HepG2 (cell line): Measurements from ENCODE around the gene FCRL5. TPM values are rescaled to one million over a fixed set of nuclear protein-coding genes. Genes with fewer than 3 reads are reported as not detected.

Experiments used
- ATAC-seq: fragments of 200-7000 bp; cut with Tn5 transposase; 3 replicates; pipeline ENCODE4 v1.9.1; 2020; ENCODE audit warnings: mild to moderate bottlenecking, moderate library complexity
- BruUV-seq: library from RNA; stranded (reverse); fragments of 400-500 nt; replicated peaks from 2 replicates; lab custom pipeline; 2021; lab: Mats Ljungman, UMichigan
- CTCF ChIA-PET: fragments of 300-600 bp; formaldehyde crosslinking; extraction: SDS; loops from one replicate; lab custom pipeline; 2021; ENCODE audit warnings: low total read pairs, inconsistent platforms, low intra/inter-chr PET ratio; lab: Yijun Ruan, JAX
- POLR2A ChIA-PET: fragments of 350-600 bp; sonication (Branson Sonifier 250); formaldehyde crosslinking; loops from one replicate; lab custom pipeline; 2020; ENCODE audit warnings: antibody characterized with exemption, inconsistent platforms; lab: Yijun Ruan, JAX
- DNase-seq: peaks from one replicate; pipeline ENCODE4 v3.0.0-alpha.2; 2015; ENCODE audit warnings: low spot score
- FAIRE-seq: peaks from 3 replicates; lab custom pipeline; 2011; peaks lifted over from hg19 to GRCh38; lab: Jason Lieb, UNC
- H2AFZ ChIP-seq: one replicate; pipeline ENCODE4 v1.6.1; 2011; ENCODE audit warnings: low read length, inconsistent platforms
- H3K27ac ChIP-seq: fragments of 300-600 bp; 3 replicates; pipeline ENCODE4 v1.8.0; 2011; ENCODE audit warnings: mixed run types, mild to moderate bottlenecking, mixed read lengths, low read length, inconsistent platforms; ENCODE audit not compliant: insufficient read depth; ENCODE audit errors: extremely low read length
- H3K27me3 ChIP-seq, 2 experiments: fragments of 200-600 bp in 1 of 2; 2 replicates in 1 of 2; 3 replicates in 1 of 2; pipeline versions ENCODE4 v1.6.0 to v1.8.0; 2011; ENCODE audit warnings: low read length in 2 of 2, mild to moderate bottlenecking in 2 of 2, moderate library complexity in 2 of 2, inconsistent platforms in 1 of 2; ENCODE audit not compliant: insufficient read depth in 2 of 2, control insufficient read depth in 1 of 2
- H3K36me3 ChIP-seq, 2 experiments: fragments of 200-600 bp in 1 of 2; replicated peaks in 1 of 2; 2 replicates in 1 of 2; 3 replicates in 1 of 2; pipeline versions ENCODE4 v1.5.1 to v1.8.0; 2011; ENCODE audit warnings: low read length in 2 of 2, inconsistent platforms in 1 of 2; ENCODE audit not compliant: insufficient read depth in 2 of 2, control insufficient read depth in 1 of 2
- H3K4me1 ChIP-seq: 2 replicates; pipeline ENCODE4 v1.5.1; 2012; ENCODE audit warnings: low read length, inconsistent platforms; ENCODE audit not compliant: insufficient read depth
- H3K4me2 ChIP-seq: 2 replicates; pipeline ENCODE4 v1.6.0; 2011; ENCODE audit warnings: low read depth, low read length, inconsistent platforms
- H3K4me3 ChIP-seq, 3 experiments: fragments of 200-600 bp in 1 of 3; sonication (generic), shearing (Covaris generic) in 1 of 3; replicated peaks in 1 of 3; 2 replicates each; pipeline ENCODE4 v1.5.1; 2011 to 2016; ENCODE audit warnings: low read length in 3 of 3, inconsistent platforms in 2 of 3, low read depth in 2 of 3, mild to moderate bottlenecking in 2 of 3, control low read depth in 1 of 3, mixed read lengths in 1 of 3; ENCODE audit not compliant: insufficient read depth in 1 of 3
- H3K79me2 ChIP-seq: one replicate; pipeline ENCODE4 v1.6.1; 2011; ENCODE audit warnings: low read length, inconsistent platforms; ENCODE audit not compliant: insufficient read depth
- H3K9ac ChIP-seq: 2 replicates; pipeline ENCODE4 v1.6.0; 2011; ENCODE audit warnings: mild to moderate bottlenecking, low read depth, low read length, inconsistent platforms; ENCODE audit not compliant: insufficient read depth
- H3K9me3 ChIP-seq: 2 replicates; pipeline ENCODE4 v1.5.1; 2012; ENCODE audit warnings: mild to moderate bottlenecking, low read length
- H4K20me1 ChIP-seq: 2 replicates; pipeline ENCODE4 v1.6.0; 2011; ENCODE audit warnings: inconsistent platforms, mild to moderate bottlenecking, low read length, moderate library complexity; ENCODE audit not compliant: insufficient read depth
- ATF7 ChIP-seq, 2 experiments: fragments of 450-650 bp in 1 of 2; sonication (generic) in 1 of 2; formaldehyde crosslinking in 1 of 2; IDR thresholded peaks; 2 replicates each; pipeline versions ENCODE4 v1.4.0 to v1.6.1; 2016 to 2020; ENCODE audit warnings: antibody characterized with exemption in 1 of 2, mild to moderate bottlenecking in 1 of 2, missing genetic modification reagents in 1 of 2
- CBX2 ChIP-seq, 2 experiments: fragments of 200-600 bp in 1 of 2; sonication (generic); formaldehyde crosslinking in 1 of 2; IDR thresholded peaks; 2 replicates each; pipeline versions ENCODE4 v1.7.0 to v1.8.1; 2018 to 2022; ENCODE audit warnings: low read depth in 2 of 2, low read length in 1 of 2, mild to moderate bottlenecking in 1 of 2, missing genetic modification reagents in 1 of 2
- CC2D1A ChIP-seq: sonication (generic); formaldehyde crosslinking; IDR thresholded peaks from 2 replicates; pipeline ENCODE4 v1.8.1; 2023; ENCODE audit warnings: mild to moderate bottlenecking, missing genetic modification reagents
- CHD4 ChIP-seq: fragments of 200-600 bp; sonication (generic); IDR thresholded peaks from 2 replicates; pipeline ENCODE4 v1.7.0; 2017; ENCODE audit warnings: mild to moderate bottlenecking, low read length, borderline replicate concordance
- KLF13 ChIP-seq: sonication (generic); formaldehyde crosslinking; IDR thresholded peaks from 2 replicates; pipeline ENCODE4 v1.4.0; 2020; ENCODE audit warnings: mild to moderate bottlenecking, missing genetic modification reagents
- MTF2 ChIP-seq: sonication (generic); formaldehyde crosslinking; IDR thresholded peaks from 2 replicates; pipeline ENCODE4 v1.5.0; 2020; ENCODE audit warnings: missing genetic modification reagents, borderline replicate concordance
- NR2F6 ChIP-seq, 2 experiments: IDR thresholded peaks; 2 replicates each; pipeline ENCODE4 v1.6.1; 2016; ENCODE audit warnings: antibody characterized with exemption in 1 of 2, mild to moderate bottlenecking in 1 of 2
- RBM22 ChIP-seq: fragments of 200-400 bp; formaldehyde crosslinking; optimal IDR thresholded peaks from 2 replicates; pipeline ENCODE3; 2017; ENCODE audit warnings: mild to moderate bottlenecking, low read length, moderate library complexity
- SAP130 ChIP-seq: IDR thresholded peaks from 2 replicates; pipeline ENCODE4 v1.6.1; 2016; ENCODE audit warnings: low read depth
- ZNF205 ChIP-seq: IDR thresholded peaks from 2 replicates; pipeline ENCODE4 v1.6.1; 2018; ENCODE audit warnings: missing biosample characterization, missing genetic modification reagents
- ZNF282 ChIP-seq: fragments of 450-650 bp; IDR thresholded peaks from 2 replicates; pipeline ENCODE4 v1.6.1; 2018; ENCODE audit not compliant: partially characterized antibody
- ZNF3 ChIP-seq: IDR thresholded peaks from 2 replicates; pipeline ENCODE4 v1.7.0; 2017; ENCODE audit warnings: inconsistent platforms
- ZNF350 ChIP-seq: sonication (generic); formaldehyde crosslinking; IDR thresholded peaks from 2 replicates; pipeline ENCODE4 v1.4.0; 2020; ENCODE audit warnings: mild to moderate bottlenecking, low read depth, missing genetic modification reagents, borderline replicate concordance
- ZNF432 ChIP-seq: sonication (generic); formaldehyde crosslinking; IDR thresholded peaks from 2 replicates; pipeline ENCODE4 v1.5.0; 2020; ENCODE audit warnings: missing genetic modification reagents, mild to moderate bottlenecking, borderline replicate concordance
- ZNF484 ChIP-seq: sonication (generic); formaldehyde crosslinking; IDR thresholded peaks from 2 replicates; pipeline ENCODE4 v1.5.1; 2020; ENCODE audit warnings: mild to moderate bottlenecking, low read depth, missing genetic modification reagents, borderline replicate concordance
- ZNF781 ChIP-seq: sonication (generic); formaldehyde crosslinking; IDR thresholded peaks from 2 replicates; pipeline ENCODE4 v1.5.1; 2020; ENCODE audit warnings: borderline replicate concordance, mild to moderate bottlenecking, missing genetic modification reagents; ENCODE audit errors: not compliant biosample characterization
- WGBS: methylation state at CpG from one replicate; pipeline ENCODE4 v1.1.6; 2017; ENCODE audit warnings: low lambda C conversion rate; 5-methylcytosine and 5-hydroxymethylcytosine counted together
- in situ Hi-C: cut with HindIII; loops from 2 replicates; pipeline ENCODE4 v1.10.0; 2017; ENCODE audit warnings: low pct_unique_long_range_greater_than_20kb; ENCODE audit not compliant: extremely low pct_ligation_motif_present
- intact Hi-C: fragments of 100-400 bp; cut with micrococcal nuclease; formaldehyde crosslinking; loops from one replicate; pipeline ENCODE4 v1.10.0; 2022; ENCODE audit not compliant: unreplicated experiment
- polyA plus RNA-seq, 8 experiments: library from polyadenylated mRNA; depleted of rRNA in 3 of 8; stranded (reverse) in 7 of 8; unstranded in 1 of 8; fragments of >200 nt; fragmentation: Illumina TruSeq in 4 of 8; extraction: Trizol in 4 of 8; gene quantifications; 2 replicates each; pipeline versions ENCODE4 v1.2.1 to v1.2.3, GENCODE V29; 2011 to 2016; ENCODE audit warnings: low read depth in 4 of 8, missing spikeins in 1 of 8, mixed read lengths in 1 of 8; ENCODE audit not compliant: insufficient read depth in 1 of 8
- total RNA-seq, 5 experiments: library from RNA; depleted of rRNA; stranded (reverse); fragments of >200 nt; fragmentation: Illumina TruSeq; extraction: Trizol; gene quantifications; 2 replicates each; pipeline ENCODE4 v1.2.3, GENCODE V29; 2016; ENCODE audit warnings: low read depth in 1 of 5
- TF ChIP-seq, protein P1 (sequence below): sonication (generic); formaldehyde crosslinking; IDR thresholded peaks from 2 replicates; pipeline ENCODE4 v1.5.1; 2020; ENCODE audit warnings: mild to moderate bottlenecking, missing genetic modification reagents, borderline replicate concordance
- TF ChIP-seq, protein P2 (sequence below): sonication (generic); formaldehyde crosslinking; IDR thresholded peaks from 2 replicates; pipeline ENCODE4 v1.4.0; 2020; ENCODE audit warnings: missing genetic modification reagents, borderline replicate concordance

FCRL5 gene
- total and polyA plus RNA-seq, 2 of the 13 experiments (the other 11 are each of a cell fraction or from before 2014, with no cell fraction given), result not detected

DNA sequence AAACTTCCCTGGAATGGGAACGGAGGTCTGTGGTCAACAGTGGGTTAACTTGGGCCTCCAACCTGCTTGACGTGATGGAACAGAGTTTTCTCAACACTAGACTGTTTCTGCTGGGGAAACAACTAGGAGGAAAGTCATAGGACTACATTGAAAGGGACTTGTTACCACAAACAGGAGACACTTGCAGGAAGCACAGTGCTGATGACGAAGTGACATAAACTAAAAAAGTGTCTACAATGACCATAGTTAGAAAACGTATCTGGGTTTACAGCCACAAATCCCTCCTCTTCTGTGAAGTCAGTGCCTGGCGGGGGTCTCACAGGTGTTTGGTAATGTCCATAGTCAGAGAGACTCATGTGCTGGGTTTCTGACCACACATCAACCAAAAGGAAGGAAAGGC is 86.3 kb downstream of the FCRL5 start:
- no peaks in the 10 kb centered on the region for H3K9me3 ChIP-seq
- WGBS, result 28% methylated on average over 5 of the region's 5 CpGs
- no peaks in the 10 kb centered on the region for H4K20me1 ChIP-seq
- H3K4me3 ChIP-seq, result no peak overlapping the region
- DNase-seq, result no peak
- POLR2A ChIA-PET, result no interaction called here
- H3K4me2 ChIP-seq, result no peak overlapping the region
- no peak overlapping the region for H2AFZ ChIP-seq
- no peak overlapping the region for H3K9ac ChIP-seq
- no peaks in the 10 kb centered on the region for H3K27me3 ChIP-seq
- intact Hi-C loops (no loop called here), in situ Hi-C loops (no loop called here)
- no peak overlapping the region for H3K27ac ChIP-seq
- no peak for ATAC-seq
- FAIRE-seq, result no peak
- no TSS peak for BruUV-seq
- no peaks in the 10 kb centered on the region for H3K36me3 ChIP-seq
- H3K79me2 ChIP-seq, result no peaks in the 10 kb centered on the region
- no peaks in the 10 kb centered on the region for H3K4me1 ChIP-seq
- CTCF ChIA-PET, result no interaction called here
- TF ChIP-seq ATF7 (IDR thresholded peaks at IDR 0.05) (no peak), ATF7 (CRISPR knock-in tag; IDR thresholded peaks at IDR 0.05) (no peak), ZNF205 (CRISPR knock-in tag) (no peak), ZNF3 (CRISPR knock-in tag) (no peak), MTF2 (no peak), SAP130 (no peak), ZNF484 (CRISPR knock-in tag) (no peak), ZNF350 (no peak), ZNF781 (CRISPR knock-in tag) (no peak), KLF13 (CRISPR knock-in tag) (no peak), ZNF432 (CRISPR knock-in tag) (no peak), CBX2 (IDR thresholded peaks at IDR 0.05; ENCODE audit: low read depth, low read length) (no peak), CBX2 (CRISPR knock-in tag; IDR thresholded peaks at IDR 0.05; ENCODE audit: low read depth) (no peak), CHD4 (no peak), CC2D1A (CRISPR knock-in tag) (no peak), RBM22 (no peak), NR2F6 (IDR thresholded peaks at IDR 0.05) (no peak), NR2F6 (CRISPR knock-in tag; IDR thresholded peaks at IDR 0.05) (no peak), ZNF282 (no peak)
- TF ChIP-seq, protein P1, sequence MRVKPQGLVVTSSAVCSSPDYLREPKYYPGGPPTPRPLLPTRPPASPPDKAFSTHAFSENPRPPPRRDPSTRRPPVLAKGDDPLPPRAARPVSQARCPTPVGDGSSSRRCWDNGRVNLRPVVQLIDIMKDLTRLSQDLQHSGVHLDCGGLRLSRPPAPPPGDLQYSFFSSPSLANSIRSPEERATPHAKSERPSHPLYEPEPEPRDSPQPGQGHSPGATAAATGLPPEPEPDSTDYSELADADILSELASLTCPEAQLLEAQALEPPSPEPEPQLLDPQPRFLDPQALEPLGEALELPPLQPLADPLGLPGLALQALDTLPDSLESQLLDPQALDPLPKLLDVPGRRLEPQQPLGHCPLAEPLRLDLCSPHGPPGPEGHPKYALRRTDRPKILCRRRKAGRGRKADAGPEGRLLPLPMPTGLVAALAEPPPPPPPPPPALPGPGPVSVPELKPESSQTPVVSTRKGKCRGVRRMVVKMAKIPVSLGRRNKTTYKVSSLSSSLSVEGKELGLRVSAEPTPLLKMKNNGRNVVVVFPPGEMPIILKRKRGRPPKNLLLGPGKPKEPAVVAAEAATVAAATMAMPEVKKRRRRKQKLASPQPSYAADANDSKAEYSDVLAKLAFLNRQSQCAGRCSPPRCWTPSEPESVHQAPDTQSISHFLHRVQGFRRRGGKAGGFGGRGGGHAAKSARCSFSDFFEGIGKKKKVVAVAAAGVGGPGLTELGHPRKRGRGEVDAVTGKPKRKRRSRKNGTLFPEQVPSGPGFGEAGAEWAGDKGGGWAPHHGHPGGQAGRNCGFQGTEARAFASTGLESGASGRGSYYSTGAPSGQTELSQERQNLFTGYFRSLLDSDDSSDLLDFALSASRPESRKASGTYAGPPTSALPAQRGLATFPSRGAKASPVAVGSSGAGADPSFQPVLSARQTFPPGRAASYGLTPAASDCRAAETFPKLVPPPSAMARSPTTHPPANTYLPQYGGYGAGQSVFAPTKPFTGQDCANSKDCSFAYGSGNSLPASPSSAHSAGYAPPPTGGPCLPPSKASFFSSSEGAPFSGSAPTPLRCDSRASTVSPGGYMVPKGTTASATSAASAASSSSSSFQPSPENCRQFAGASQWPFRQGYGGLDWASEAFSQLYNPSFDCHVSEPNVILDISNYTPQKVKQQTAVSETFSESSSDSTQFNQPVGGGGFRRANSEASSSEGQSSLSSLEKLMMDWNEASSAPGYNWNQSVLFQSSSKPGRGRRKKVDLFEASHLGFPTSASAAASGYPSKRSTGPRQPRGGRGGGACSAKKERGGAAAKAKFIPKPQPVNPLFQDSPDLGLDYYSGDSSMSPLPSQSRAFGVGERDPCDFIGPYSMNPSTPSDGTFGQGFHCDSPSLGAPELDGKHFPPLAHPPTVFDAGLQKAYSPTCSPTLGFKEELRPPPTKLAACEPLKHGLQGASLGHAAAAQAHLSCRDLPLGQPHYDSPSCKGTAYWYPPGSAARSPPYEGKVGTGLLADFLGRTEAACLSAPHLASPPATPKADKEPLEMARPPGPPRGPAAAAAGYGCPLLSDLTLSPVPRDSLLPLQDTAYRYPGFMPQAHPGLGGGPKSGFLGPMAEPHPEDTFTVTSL, result no peak
- TF ChIP-seq, protein P2, sequence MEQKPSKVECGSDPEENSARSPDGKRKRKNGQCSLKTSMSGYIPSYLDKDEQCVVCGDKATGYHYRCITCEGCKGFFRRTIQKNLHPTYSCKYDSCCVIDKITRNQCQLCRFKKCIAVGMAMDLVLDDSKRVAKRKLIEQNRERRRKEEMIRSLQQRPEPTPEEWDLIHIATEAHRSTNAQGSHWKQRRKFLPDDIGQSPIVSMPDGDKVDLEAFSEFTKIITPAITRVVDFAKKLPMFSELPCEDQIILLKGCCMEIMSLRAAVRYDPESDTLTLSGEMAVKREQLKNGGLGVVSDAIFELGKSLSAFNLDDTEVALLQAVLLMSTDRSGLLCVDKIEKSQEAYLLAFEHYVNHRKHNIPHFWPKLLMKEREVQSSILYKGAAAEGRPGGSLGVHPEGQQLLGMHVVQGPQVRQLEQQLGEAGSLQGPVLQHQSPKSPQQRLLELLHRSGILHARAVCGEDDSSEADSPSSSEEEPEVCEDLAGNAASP, result no peak
